GM18526 (cell line): ENCODE results near the gene CARNS1.

Source experiments
- POLR2A ChIP-seq: IDR thresholded peaks from 3 replicates; pipeline ENCODE4 v1.6.1; 2011; ENCODE audit not compliant: insufficient read length; ENCODE audit errors: extremely low read depth

The CARNS1 gene

GRCh38 chr11:67415501-67416304 lies at the start of gene CARNS1:
CARNS1 (plus strand) TSS chr11:67415678; CDS start chr11:67416200, 522 bp downstream.
- TF ChIP-seq POLR2A, result no peak

DNA sequence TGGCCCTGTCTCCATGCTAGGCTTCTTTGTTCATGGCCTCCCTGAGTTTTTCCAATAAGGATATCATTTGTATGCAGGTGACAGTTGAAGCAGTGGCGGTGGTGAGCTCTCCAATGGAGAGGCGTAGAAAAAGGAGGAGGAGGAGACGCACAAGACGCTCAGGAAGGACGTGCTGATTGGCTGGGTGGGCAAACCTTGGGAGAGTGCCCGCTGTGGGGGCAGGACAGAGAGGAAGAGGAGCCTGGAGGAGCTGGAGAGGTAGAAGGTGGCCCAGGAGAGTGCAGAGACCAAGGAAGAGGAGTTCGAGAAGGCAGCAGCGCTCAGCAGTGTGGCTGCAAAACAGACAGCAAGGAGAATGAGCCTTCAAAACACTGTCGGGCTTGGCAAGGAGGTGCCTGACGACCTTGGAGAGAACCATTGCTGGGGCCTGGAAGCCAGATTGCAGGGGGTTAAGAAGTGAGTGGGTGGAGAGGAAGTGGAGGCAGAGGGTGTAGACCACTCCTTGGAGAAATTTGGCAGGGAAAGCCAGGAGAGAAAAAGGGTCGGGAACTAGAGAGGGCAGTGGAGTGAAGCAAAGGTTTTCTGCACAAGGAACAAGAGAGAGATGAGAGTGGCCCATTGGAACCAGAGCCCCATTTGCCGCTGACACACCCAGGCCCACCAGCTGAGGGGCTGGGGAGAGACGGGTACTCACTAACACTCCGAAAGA lies 49.6 kb upstream of the CARNS1 start:
- no peak for TF ChIP-seq POLR2A

- no peak for TF ChIP-seq POLR2A
Observed at GRCh38 chr11:67366546-67366945, 48.9 kb upstream of the CARNS1 start.

- no peak for TF ChIP-seq POLR2A
Observed at GRCh38 chr11:67366961-67367760, 48.3 kb upstream of the CARNS1 start.

DNA sequence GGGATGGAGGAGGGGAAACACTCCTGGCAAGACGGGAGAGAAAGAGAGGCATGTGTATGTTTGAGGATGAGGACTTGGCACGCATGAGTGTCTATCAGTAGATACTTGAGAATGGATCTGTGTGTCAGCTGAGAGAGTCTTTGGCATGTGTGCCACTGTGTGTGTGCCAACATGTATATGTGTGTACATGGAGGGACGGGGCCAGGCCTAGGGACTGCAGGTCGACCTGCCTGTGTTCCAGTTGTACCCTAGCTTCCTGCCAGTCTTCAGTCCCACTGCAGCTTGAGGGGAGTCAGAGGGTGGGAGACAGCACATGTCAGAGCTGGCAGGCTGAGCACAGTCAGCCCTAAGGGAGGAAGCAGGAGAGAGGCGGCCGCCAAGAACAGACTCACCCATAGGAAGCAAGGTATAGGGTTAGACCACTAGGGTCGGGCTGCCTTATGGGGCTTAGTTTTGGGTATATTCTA lies 47.7 kb upstream of the CARNS1 start:
- TF ChIP-seq POLR2A, result no peak

GRCh38 chr11:67368621-67369020 lies 46.9 kb upstream of the CARNS1 start:
- no peak for TF ChIP-seq POLR2A

DNA sequence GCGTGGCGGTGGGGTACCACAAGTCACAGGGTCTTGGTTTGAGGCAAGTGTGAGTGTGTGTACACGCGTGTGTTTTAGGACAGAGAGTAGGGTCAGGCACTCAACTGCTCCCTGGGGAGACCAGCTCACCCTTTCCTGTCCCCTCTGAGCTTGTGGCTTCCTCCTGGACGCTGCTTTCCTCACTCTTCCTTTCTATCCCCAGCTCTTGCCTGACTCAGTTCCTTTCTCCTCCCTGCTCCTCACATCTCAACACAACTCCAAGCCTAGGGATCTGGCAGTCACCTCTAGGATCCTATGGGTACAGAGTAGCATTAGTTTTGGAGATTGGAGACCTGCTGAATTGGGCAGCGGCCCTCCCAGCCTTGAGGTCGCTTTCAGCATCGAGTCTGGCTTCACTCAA lies 46.2 kb upstream of the CARNS1 start:
- TF ChIP-seq POLR2A, result no peak

GRCh38 chr11:67369801-67370284 lies 45.6 kb upstream of the CARNS1 start:
- no peak for TF ChIP-seq POLR2A

DNA sequence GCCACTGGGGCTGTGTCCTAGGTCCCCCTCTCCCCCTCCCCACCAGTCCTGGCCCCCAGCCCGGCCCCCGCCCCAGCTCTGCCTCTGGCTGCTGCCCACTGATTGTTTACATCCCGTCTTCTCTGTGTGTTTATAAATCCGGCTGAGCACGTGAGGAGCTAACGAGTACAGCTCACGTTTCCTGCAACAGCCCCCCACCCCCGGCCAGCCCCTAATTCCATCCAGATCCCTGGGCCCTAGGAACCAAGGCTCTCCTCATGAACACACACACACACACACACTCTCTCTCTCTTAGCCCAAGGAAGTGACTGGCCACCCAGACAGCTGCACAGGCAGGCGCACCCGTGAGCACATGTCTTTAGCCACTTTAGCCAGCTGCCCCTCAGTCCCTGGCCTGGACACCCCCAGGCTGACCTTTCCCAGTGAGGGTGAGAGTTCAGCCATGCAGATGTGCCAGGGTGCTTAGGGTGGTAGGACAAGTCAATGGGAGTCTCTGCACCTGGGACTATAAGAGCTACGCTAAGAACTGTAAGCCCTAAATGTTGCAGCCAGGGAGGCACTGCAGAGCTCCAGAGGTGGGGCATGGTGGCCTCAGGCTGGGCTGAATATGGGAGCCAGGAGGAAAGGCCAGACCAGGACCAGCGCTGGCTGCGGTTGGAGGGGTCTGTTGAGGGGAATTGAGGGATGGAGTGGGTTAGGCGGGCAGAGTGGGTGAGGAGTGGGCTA lies 45.0 kb upstream of the CARNS1 start:
- no peak for TF ChIP-seq POLR2A

DNA sequence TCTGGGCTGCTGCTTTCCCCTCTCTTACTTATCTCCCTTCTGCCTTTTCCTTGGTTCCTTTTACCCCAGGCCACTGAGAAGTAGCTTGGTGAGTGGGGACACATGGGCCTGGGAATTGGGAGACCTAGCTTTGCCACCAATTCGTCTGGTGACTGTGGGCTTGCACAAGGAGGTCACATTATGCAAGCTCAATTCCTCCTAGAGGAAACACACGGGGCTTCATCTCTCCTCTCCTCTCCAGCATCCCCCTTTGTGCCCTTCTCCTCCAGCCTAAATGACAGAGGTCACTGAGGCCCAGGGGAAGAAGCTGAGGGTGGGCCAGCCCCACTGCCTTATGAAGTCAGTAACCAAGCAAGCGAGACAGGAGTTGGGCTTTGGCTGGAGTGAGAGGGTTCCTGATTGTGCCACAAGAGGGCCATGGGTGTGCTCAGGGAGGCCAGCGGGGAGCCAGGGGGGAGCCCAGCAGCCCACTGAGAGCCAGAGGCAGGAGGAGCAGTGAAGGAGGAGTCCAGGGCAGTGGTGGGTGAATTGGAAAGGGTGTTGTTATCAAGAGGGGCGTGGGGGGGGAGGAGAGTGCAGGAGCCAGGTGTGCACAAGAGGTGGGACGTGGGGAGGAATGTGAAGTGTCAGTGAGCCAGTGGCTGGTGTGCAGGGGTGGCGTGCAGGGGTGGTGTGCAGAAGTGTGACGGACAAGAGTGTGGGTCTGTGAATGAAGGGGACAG lies 44.1 kb upstream of the CARNS1 start:
- no peak for TF ChIP-seq POLR2A

- TF ChIP-seq POLR2A, result no peak
Observed at GRCh38 chr11:67371911-67372320, 43.6 kb upstream of the CARNS1 start.

- no peak for TF ChIP-seq POLR2A
Observed at GRCh38 chr11:67372321-67372992, 43.0 kb upstream of the CARNS1 start.

- TF ChIP-seq POLR2A, result peak; percentile 35
Observed at GRCh38 chr11:67372993-67373647, 42.4 kb upstream of the CARNS1 start, which contains the start of gene CLCF1. CLCF1 (minus strand) TSS chr11:67373598; CDS start chr11:67373539, 59 bp downstream.
